Neural crest cell (in vitro differentiated cells): Measurements from ENCODE around the gene GARRE1. TPM values are rescaled to one million over a fixed set of nuclear protein-coding genes. Genes with fewer than 3 reads are reported as not detected.

ENCODE experiments used
- DNase-seq: peaks from one replicate; pipeline ENCODE4 v3.0.0; 2021; ENCODE audit warnings: low read depth, mixed read lengths, low spot score
- H3K27ac Mint-ChIP-seq: one replicate; pipeline ENCODE4 v1.8.0; 2021; ENCODE audit warnings: mild to moderate bottlenecking, mixed read lengths; ENCODE audit not compliant: unreplicated experiment
- H3K27me3 Mint-ChIP-seq: 2 replicates; pipeline ENCODE4 v1.8.0; 2021; ENCODE audit warnings: low read depth, mild to moderate bottlenecking, mixed read lengths
- H3K36me3 Mint-ChIP-seq: 2 replicates; pipeline ENCODE4 v1.8.0; 2021; ENCODE audit warnings: low read depth, mild to moderate bottlenecking, mixed read lengths
- H3K4me1 Mint-ChIP-seq: 2 replicates; pipeline ENCODE4 v1.8.0; 2021; ENCODE audit warnings: mixed read lengths
- H3K4me3 Mint-ChIP-seq: one replicate; pipeline ENCODE4 v1.8.0; 2021; ENCODE audit warnings: mild to moderate bottlenecking, mixed read lengths
- H3K9me3 Mint-ChIP-seq: 2 replicates; pipeline ENCODE4 v1.8.0; 2021; ENCODE audit warnings: mixed read lengths
- total RNA-seq: library from RNA; stranded (reverse); gene quantifications from 2 replicates; pipeline ENCODE4 v1.2.1, GENCODE V29; 2021
- TF ChIP-seq, protein P1 (sequence below): fragments of 200-600 bp; sonication (generic); conservative IDR thresholded peaks from 2 replicates; pipeline ENCODE4 v1.5.0; 2021; ENCODE audit warnings: antibody characterized with exemption, mild to moderate bottlenecking

GARRE1 gene
- total RNA-seq, 1 donor from 2014 or later = 20.0 TPM

DNA sequence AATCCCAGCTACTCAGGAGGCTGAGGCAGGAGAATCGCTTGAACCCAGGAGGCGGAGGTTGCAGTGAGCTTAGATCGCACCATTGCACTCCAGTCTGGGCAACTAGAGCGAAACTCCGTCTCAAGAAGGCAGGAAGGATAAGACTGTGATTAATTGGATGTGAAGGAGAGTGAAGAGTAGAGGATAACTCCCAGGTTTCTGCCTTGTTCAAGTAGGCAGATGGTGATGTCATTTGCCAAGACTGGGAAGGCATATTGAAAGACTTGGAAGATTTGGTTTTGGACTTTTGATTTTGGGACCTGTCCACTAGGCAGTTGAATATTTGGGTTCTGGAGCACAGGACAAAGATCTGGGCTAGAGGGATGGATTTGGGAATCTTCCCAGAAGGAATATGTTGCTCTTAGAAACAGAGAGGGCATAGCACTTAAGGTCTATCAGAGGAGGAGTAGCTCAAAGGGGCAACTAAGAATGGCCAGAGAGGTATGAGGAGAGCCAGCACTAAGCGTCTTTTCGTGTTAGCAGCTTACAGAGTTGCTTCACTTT is 20.0 kb downstream of the GARRE1 start:
- DNase-seq = no peak
- Mint-ChIP-seq H3K27me3 (no peaks in the 10 kb centered on the region), H3K36me3 (no peaks in the 10 kb centered on the region), H3K9me3 (peaks cover 3% of the 10 kb centered on the region), H3K4me1 (peaks cover 22% of the 10 kb centered on the region), H3K4me3 (no peak overlapping the region), H3K27ac (no peak overlapping the region)
- TF ChIP-seq, protein P1, sequence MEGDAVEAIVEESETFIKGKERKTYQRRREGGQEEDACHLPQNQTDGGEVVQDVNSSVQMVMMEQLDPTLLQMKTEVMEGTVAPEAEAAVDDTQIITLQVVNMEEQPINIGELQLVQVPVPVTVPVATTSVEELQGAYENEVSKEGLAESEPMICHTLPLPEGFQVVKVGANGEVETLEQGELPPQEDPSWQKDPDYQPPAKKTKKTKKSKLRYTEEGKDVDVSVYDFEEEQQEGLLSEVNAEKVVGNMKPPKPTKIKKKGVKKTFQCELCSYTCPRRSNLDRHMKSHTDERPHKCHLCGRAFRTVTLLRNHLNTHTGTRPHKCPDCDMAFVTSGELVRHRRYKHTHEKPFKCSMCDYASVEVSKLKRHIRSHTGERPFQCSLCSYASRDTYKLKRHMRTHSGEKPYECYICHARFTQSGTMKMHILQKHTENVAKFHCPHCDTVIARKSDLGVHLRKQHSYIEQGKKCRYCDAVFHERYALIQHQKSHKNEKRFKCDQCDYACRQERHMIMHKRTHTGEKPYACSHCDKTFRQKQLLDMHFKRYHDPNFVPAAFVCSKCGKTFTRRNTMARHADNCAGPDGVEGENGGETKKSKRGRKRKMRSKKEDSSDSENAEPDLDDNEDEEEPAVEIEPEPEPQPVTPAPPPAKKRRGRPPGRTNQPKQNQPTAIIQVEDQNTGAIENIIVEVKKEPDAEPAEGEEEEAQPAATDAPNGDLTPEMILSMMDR = no peak

DNA sequence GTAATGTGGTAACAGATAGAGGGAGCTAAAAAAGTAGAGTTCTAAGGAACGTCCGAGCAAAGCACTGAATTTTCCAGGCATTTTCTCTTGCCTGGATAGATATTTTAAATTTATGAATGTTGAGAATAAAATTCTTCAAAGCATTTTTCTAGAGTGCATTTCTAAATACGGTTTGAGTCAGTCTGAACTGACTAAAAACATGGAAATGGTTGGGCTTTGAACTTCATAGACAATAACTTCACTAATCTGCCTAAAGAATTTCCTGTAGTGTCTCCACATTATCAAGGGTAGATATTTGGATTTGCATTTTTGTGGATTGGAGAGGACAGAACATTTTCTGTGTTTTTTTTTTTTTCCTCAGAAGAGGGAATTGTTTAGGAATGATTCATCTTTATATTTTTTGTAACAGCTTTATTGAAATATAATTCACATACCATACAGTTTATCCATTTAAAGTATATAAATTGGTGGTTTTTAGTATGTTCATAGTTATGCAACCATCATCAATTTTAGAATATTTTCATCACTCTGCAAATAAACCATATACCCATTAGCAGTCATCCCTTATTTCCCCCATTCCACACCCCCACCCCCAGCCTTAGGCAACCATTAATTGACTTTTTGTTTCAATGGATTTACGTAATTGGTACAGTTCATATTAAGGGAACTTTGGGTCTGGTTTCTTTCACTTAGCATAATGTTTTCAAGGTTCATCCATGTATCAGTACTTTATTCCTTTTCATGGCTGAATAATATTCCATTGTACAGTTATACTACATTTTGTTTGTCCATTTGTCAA is 20.7 kb downstream of the GARRE1 start:
- Mint-ChIP-seq H3K27ac (no peak overlapping the region), H3K36me3 (no peaks in the 10 kb centered on the region), H3K27me3 (no peaks in the 10 kb centered on the region)

DNA sequence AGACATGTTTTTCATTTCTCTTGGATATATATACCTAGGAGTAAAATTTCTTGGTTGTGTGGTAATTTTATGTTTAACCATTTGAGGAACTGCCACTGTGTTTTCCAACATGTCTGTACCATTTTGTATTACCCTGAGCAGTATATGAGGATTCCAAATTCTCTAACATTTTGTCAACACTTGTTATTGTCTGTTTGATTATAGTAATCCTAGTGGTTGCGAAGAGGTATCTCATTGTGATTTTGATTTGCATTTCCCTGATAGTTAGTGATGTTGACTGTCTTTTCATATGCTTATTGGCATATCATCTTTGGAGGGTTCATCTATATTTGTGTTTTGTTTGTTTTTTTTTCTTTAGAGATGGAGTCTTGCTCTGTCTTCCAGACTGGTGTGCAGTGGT is 21.4 kb downstream of the GARRE1 start:
- no peak overlapping the region for H3K27ac Mint-ChIP-seq

More for the DNA sequence above, 20.7 kb downstream of the GARRE1 start:
- Mint-ChIP-seq H3K9me3 (peaks cover 3% of the 10 kb centered on the region), H3K4me3 (no peak overlapping the region), H3K4me1 (peaks cover 16% of the 10 kb centered on the region)
- no peak for DNase-seq
- TF ChIP-seq, protein P1 = no peak

DNA sequence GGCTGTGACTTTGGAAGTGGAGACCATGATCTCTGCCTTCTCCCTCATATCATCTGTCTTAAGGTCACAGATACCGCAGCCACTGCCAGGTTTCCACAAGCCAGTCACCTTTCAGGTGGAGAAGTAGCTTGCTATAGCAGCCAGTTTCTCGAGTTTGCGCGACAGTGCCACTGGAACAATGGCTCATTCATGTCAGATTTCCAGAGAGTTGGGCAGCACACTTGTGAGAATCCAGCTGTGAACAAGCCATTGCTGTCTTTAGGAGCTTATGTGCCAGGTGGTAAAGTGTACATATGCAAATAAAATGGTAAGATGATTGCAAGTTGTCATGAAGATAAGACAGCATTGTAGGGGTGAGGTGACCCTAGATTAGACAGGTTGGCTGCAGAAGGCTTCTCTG is 22.3 kb downstream of the GARRE1 start:
- no peaks in the 10 kb centered on the region for H3K36me3 Mint-ChIP-seq

More for the DNA sequence above, 21.4 kb downstream of the GARRE1 start:
- Mint-ChIP-seq H3K27me3 (no peaks in the 10 kb centered on the region), H3K4me1 (peaks cover 10% of the 10 kb centered on the region), H3K36me3 (no peaks in the 10 kb centered on the region), H3K4me3 (no peak overlapping the region), H3K9me3 (peaks cover 3% of the 10 kb centered on the region)
- TF ChIP-seq, protein P1 = no peak
- DNase-seq = no peak

DNA sequence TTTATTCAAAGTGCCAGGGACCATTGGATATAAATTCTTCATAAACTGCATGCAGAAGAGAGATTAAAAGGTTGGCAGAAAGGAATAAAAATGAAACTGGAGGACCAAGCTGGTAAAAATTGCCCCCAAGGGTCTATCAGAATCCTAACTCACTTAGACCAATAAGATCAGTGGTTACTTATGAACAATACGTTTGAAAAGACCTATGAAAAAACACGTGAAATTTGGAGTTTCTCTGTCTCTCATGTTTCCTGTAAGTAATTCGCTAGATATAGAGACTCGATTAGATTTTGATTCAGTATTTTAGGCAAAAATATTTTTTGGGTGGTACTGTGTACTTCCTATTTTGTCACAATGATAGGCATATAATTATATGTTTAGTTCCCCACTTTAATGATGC is 22.9 kb downstream of the GARRE1 start:
- TF ChIP-seq, protein P1 = no peak
- H3K27me3 Mint-ChIP-seq = no peaks in the 10 kb centered on the region
- peaks cover 9% of the 10 kb centered on the region for H3K4me1 Mint-ChIP-seq
- H3K27ac Mint-ChIP-seq = no peak overlapping the region
- no peaks in the 10 kb centered on the region for H3K36me3 Mint-ChIP-seq
- no peak for DNase-seq
- H3K4me3 Mint-ChIP-seq = no peak overlapping the region
- peaks cover 3% of the 10 kb centered on the region for H3K9me3 Mint-ChIP-seq

More for the DNA sequence above, 22.3 kb downstream of the GARRE1 start:
- Mint-ChIP-seq H3K4me3 (no peak overlapping the region), H3K27ac (no peak overlapping the region), H3K9me3 (peaks cover 3% of the 10 kb centered on the region), H3K4me1 (peaks cover 9% of the 10 kb centered on the region), H3K27me3 (no peaks in the 10 kb centered on the region)
- TF ChIP-seq, protein P1 = no peak
- DNase-seq = no peak
